Chondrocyte (in vitro differentiated cells): Measurements from ENCODE around the gene NARS2. TPM values are rescaled to one million over a fixed set of nuclear protein-coding genes. Genes with fewer than 3 reads are reported as not detected.

Experiments
- DNase-seq: peaks from one replicate; pipeline ENCODE4 v3.0.0; 2021; ENCODE audit warnings: mixed read lengths, low spot score
- H3K27ac Mint-ChIP-seq: one replicate; pipeline ENCODE4 v1.8.0; 2021; ENCODE audit warnings: mild to moderate bottlenecking, moderate library complexity, mixed read lengths; ENCODE audit not compliant: unreplicated experiment
- H3K27me3 Mint-ChIP-seq: 2 replicates; pipeline ENCODE4 v1.8.0; 2021; ENCODE audit warnings: low read depth, mixed read lengths
- H3K36me3 Mint-ChIP-seq: 2 replicates; pipeline ENCODE4 v1.8.0; 2021; ENCODE audit warnings: low read depth, mixed read lengths
- H3K4me1 Mint-ChIP-seq: 2 replicates; pipeline ENCODE4 v1.8.0; 2021; ENCODE audit warnings: low read depth, mild to moderate bottlenecking, mixed read lengths
- H3K4me3 Mint-ChIP-seq: one replicate; pipeline ENCODE4 v1.8.0; 2021; ENCODE audit warnings: mild to moderate bottlenecking, moderate library complexity, mixed read lengths; ENCODE audit not compliant: unreplicated experiment
- H3K9me3 Mint-ChIP-seq: 2 replicates; pipeline ENCODE4 v1.8.0; 2021; ENCODE audit warnings: low read depth, mixed read lengths
- CTCF ChIP-seq: fragments of 200-600 bp; sonication (generic); IDR thresholded peaks from 2 replicates; pipeline ENCODE4 v1.5.0; 2021; ENCODE audit warnings: antibody characterized with exemption, mild to moderate bottlenecking, moderate library complexity
- total RNA-seq: library from RNA; stranded (reverse); gene quantifications from 3 replicates; pipeline ENCODE4 v1.2.1, GENCODE V29; 2021

NARS2 gene
- total RNA-seq, 1 donor from 2014 or later, result 12.4 TPM

- Mint-ChIP-seq H3K27ac (no peak overlapping the region), H3K4me3 (no peak overlapping the region), H3K36me3 (no peaks in the 10 kb centered on the region), H3K9me3 (no peaks in the 10 kb centered on the region), H3K27me3 (no peaks in the 10 kb centered on the region), H3K4me1 (peaks cover 4% of the 10 kb centered on the region)
- DNase-seq, result no peak
- no peak for TF ChIP-seq CTCF
Measured at GRCh38 chr11:78449866-78450265, 124.8 kb downstream of the NARS2 start.

- H3K27me3 Mint-ChIP-seq, result no peaks in the 10 kb centered on the region
- H3K9me3 Mint-ChIP-seq, result no peaks in the 10 kb centered on the region
- no peak for DNase-seq
- TF ChIP-seq CTCF, result no peak
- no peak overlapping the region for H3K27ac Mint-ChIP-seq
- H3K4me1 Mint-ChIP-seq, result peaks cover 4% of the 10 kb centered on the region
- peaks cover 7% of the 10 kb centered on the region for H3K36me3 Mint-ChIP-seq
- no peak overlapping the region for H3K4me3 Mint-ChIP-seq
Measured at GRCh38 chr11:78446210-78446609, 128.5 kb downstream of the NARS2 start.

- Mint-ChIP-seq H3K36me3 (peaks cover 7% of the 10 kb centered on the region), H3K4me3 (no peak overlapping the region)
- no peak for TF ChIP-seq CTCF
Measured at GRCh38 chr11:78444726-78445125, 129.9 kb downstream of the NARS2 start.

GRCh38 chr11:78441956-78442355 lies 132.7 kb downstream of the NARS2 start:
- H3K4me1 Mint-ChIP-seq, result no peaks in the 10 kb centered on the region
- H3K36me3 Mint-ChIP-seq, result peaks cover 10% of the 10 kb centered on the region
- H3K9me3 Mint-ChIP-seq, result no peaks in the 10 kb centered on the region
- H3K27me3 Mint-ChIP-seq, result no peaks in the 10 kb centered on the region
- no peak for DNase-seq
- no peak overlapping the region for H3K4me3 Mint-ChIP-seq
- H3K27ac Mint-ChIP-seq, result no peak overlapping the region
- TF ChIP-seq CTCF, result no peak

More at GRCh38 chr11:78444726-78445125, 129.9 kb downstream of the NARS2 start:
- DNase-seq, result no peak
- Mint-ChIP-seq H3K4me1 (no peaks in the 10 kb centered on the region), H3K27ac (no peak overlapping the region), H3K27me3 (no peaks in the 10 kb centered on the region), H3K9me3 (no peaks in the 10 kb centered on the region)

- Mint-ChIP-seq H3K4me3 (no peak overlapping the region), H3K9me3 (no peaks in the 10 kb centered on the region), H3K4me1 (no peaks in the 10 kb centered on the region), H3K27me3 (no peaks in the 10 kb centered on the region), H3K27ac (no peak overlapping the region), H3K36me3 (peaks cover 9% of the 10 kb centered on the region)
- no peak for DNase-seq
- TF ChIP-seq CTCF, result no peak
Measured at GRCh38 chr11:78438298-78438975, 136.2 kb downstream of the NARS2 start.
